RKO (cell line): ENCODE results near the gene PRR33.

Experiments used
- DNase-seq: peaks from one replicate; pipeline ENCODE4 v3.0.0-alpha.2; 2016; ENCODE audit warnings: low spot score

The PRR33 gene

GRCh38 chr11:1862588-1863351 is 28.9 kb downstream of the PRR33 start:
- DNase-seq: no peak

GRCh38 chr11:1861435-1862411 is 30.0 kb downstream of the PRR33 start:
- no peak for DNase-seq

DNA sequence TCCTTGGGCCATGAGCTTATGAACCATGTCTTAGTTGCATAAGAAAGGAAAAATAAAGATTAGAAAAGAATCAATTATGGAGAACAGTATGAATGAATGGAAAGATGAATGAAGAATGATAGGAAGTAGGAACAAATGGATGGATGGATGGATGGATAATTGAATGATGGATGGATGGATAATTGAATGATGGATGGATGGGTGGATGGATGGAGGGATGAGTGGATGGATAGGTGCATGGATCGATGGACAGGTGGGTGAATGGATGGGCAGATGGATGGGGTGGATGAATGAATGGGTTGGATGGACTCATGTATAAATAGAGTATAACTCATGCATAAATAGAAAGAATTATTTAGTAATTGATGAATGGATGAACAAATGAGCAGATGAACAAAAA is 31.6 kb downstream of the PRR33 start:
- no peak for DNase-seq

GRCh38 chr11:1859004-1859403 is 32.7 kb downstream of the PRR33 start:
- DNase-seq: no peak

- DNase-seq: no peak
Observed at GRCh38 chr11:1858576-1858975, 33.1 kb downstream of the PRR33 start.

DNA sequence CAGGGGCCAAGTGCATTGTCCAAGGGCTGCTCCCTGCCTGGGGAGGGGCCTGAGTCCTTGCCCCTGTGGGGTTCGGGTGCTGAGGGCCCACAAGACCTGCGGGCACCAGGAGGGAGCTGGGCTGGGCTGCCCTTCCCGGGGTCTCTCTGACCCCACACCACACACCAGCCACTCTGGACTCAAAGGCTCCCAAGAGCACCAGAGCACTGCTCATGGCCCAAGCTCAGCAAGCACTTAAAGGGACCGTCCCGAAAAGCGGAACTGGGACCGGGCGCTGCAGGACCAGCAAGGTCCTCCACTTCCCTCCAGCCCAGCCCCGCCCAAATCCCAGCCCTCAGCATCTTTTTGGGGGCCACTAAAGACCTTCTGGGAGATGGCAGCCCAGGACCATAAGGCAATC is 33.5 kb downstream of the PRR33 start:
- DNase-seq: no peak

DNA sequence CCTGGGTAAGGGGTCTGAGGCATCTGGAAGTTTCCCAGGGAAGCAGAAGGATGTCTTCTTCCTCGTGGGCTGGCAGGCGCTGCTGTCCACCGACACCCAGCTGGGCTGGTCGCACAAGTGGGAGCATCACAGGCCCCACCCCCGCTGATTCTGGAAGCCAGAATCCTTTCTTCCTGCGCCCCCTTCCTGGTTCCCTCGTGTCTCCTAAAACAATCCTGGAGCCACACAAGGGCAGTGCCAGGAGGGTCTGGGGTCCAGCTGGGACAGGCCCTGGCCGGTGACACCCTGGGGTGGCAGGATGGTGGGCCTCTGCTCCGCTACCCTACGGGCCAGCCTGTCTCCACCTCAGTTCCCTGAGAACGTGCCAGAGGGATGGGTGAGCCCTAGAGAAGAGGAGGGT is 34.6 kb downstream of the PRR33 start:
- DNase-seq: no peak

DNA sequence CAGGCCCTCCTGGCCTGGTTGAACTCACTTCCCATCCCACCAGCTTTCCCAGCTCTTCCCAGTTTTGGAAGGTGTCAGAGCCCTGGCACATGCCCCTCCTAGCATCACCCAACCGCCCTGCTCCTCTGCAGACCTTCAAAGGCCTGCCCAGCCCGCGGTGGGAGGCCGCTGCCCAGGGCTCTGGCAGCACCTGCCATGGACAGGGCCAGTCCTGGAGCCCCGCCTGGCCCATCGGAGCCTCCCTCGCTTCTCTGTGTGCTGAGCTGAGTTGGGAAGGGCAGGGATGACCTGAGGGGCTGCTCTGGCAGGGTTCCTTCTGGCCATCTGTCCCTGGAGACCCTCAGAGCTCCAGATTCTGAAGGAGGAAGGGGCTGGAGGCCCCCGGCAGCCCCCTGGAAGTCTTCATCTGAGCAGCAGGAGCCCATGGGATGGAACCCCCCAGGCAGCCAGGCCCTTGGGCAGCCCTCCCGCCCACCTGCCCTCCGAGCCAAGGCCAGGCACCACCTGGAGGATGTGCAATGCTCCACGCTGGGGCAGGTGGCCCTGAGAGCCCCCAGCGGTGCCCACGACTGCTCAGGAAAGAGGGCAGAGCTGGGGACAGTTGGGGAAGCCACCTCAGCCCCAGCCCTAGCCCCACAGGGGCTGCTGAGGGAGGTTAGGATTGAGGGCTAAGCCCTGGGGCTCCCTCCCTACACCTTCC is 35.2 kb downstream of the PRR33 start:
- DNase-seq: no peak

GRCh38 chr11:1855886-1856265 is 35.8 kb downstream of the PRR33 start:
- DNase-seq: no peak

DNA sequence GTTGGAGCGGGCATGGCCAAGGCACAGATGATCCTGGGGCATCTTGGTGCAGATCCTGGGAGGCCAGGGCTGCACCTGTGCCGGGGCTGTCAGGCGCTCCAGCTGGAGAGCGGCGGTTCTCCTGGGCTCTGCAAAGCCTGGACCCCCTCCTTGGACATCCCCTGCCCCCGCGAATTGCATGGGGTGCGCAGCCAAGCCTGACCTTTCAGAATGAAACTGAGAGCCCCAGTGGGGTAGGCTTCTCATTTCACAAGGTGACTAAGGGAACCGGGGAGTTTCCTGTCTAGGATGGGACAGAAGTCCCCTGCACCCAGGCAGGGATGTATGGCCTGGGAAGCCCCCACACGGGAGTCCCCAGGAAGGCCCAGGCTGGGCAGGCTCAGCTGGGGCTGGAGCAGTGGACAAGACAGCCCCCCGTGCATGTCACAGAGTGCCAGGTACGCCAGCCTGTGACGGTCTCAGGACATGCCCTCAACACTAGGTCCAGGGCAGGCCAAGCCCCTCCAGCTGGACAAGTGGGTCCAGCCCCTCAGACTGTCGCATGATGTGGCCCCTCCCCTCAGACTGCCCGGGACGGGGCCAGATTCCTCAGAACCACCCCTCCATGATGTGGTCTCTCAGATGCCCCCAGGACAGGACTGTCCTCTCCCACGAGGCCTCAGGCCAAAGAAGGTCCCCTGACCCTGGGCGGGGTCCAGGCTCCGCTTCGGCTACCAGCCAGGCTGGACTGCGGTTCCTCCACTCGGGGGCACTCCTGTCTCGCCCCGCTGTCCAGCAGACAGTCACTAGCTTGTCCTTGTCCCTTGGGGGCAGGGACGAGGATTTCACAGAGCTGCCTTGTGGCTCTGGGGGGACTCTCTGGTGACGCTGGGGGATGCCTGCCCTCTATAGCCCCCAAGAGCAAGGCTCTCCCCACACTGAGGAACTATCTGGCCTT is 36.5 kb downstream of the PRR33 start:
- DNase-seq: no peak

DNA sequence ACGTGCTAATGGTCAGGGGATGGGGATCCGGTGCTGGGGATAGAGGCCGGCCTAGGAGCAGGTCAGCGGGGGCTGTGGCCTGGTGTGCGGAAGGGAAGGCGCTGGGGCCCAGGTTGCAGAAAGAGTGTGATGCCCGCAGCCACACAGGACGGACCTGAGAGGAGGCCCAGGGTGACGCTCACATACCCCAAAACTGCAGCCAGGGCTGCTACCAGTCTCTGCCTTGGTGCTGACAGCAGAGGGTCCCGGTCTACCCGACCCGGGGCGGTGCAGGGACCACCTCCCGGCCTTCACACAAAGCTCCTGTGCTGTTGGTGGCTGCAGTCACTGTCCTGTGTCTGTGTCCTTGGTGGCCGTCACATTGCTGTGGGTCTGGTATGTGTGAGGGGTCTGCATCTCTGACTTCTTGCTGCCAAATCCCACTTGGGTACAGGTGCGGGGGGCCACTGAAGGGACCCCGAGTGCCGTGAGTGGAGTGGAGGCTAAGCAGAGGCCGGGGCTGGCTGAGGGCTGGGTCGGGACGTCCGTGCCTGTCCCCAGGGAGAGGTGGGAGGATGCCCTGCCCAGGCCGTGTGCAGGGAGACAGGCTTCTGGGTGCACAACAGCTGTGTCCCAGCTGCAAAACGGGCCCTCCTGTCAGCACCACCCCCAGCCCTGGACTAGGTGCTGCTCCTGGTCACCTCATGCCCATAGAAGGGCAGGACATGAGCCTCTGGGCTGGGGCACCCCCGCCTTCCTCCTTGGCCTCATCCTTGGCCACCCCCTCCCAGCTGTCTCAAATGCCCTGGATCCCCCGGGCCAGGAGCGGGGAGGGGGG is 37.4 kb downstream of the PRR33 start:
- DNase-seq: no peak

GRCh38 chr11:1853376-1854131 is 38.1 kb downstream of the PRR33 start:
- no peak for DNase-seq

DNA sequence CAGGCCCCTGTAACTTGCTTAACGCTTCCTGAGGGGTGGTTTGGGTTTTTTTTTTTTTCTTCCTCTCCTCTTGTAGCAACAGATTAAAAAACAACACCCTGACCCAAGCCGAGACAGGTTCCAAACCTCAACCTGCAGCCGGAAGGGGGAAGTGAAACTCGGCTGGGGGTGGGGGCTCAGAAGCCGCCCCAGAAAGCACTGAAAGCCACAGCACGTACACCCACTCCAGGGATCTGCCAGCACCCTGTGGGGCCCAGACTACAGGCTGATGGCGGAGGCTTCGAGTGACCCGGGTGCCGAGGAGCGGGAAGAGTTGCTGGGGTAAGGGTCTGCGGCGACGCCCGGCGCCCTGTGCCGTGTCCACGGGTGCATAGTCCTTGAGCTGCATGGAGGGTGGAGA is 38.8 kb downstream of the PRR33 start, which contains the start of gene LSP1:
Gene LSP1, plus strand, starts transcription at position 208 of the 400 bp plus-strand sequence. Its CDS starts 61 bp downstream, at position 269.
- no peak for DNase-seq

GRCh38 chr11:1852271-1852876 is 39.3 kb downstream of the PRR33 start:
- DNase-seq: no peak

DNA sequence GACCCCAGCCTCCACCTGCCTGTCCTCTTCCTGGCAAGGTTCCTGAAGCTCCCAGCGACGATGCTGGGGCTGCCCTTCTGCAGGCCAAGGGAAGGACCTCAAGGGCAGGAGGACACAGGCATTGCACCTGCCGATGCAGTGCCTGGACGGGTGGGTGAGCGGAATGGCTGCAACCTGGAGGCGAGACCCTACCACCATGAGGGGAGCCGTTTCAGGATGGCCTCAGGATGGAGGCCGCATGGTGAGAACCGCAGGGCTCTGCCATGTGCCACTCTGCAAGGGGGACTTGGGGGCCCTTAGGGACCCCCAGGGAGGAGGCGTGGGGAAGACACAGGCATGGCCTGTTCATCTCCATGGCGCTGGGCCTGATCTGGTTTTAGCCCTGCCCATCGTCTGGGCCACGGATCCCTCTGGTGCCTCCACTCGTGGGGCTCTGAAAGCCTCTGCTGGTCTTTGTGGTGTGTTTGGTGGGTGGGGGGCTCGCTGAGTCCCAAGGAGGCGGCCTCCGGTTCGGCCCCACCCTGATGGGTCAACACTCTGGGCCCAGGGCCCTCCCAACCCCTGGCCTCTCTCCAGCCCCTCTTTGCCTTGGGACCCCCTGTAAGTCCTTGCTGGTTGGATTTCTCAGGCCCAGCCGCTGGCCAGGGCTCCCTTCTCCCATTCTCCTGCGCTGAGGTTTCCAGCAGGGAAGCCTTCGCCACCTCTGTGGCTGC is 40.1 kb downstream of the PRR33 start:
- no peak for DNase-seq

DNA sequence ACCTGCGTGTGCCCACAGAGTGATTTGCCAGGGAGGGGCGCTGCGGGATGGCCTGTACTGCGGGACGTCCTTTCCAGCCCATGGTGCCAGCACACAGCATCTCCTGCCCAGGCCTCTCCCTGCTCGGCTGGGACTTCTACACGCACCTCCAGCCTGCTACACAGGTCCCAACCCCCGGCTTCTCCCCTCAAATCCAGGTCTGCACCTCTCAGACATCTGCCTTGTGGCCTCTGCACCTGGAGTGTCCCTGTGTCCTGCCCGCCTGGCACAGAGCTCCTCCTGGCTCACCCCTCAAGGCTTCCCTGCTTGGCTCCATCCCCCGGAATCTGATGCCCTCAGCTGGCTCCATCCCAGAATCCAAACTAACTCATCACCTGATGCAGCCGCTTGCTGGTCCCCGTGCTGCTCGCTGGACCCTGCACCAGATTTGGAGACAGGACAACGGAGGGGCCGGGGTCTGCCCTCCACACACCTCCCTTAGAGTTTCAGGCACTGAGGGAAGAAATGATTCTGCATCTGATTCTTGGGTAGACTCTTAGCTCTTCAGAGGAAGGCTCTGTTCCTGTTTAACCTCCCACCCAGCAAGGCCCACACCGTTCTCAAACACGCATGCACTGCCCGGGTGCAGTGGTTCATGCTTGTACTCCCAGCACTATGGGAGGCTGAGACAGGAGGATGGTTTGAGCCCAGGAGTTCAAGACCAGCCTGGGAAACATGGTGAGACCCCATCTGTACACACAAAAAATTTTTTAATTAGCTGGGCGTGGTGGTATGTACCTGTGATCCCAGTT is 42.9 kb downstream of the PRR33 start:
- no peak for DNase-seq

GRCh38 chr11:1847926-1848639 is 43.6 kb downstream of the PRR33 start:
- no peak for DNase-seq
